ENCODE data around the gene TPSB2.

TPSB2 gene

GRCh38 chr16:1221628-1222552 lies 8.1 kb downstream of the TPSB2 start:
- H3K4me3 ChIP-seq (ENCODE audit: low read length): no peak overlapping the region
- TF ChIP-seq CTCF (conservative IDR thresholded peaks at IDR 0.05; ENCODE audit: low read length): no peak
- no peak for DNase-seq (ENCODE audit: low read depth)

- no peak overlapping the region for H3K4me3 ChIP-seq (ENCODE audit: low read length)
- no peak for TF ChIP-seq CTCF (conservative IDR thresholded peaks at IDR 0.05; ENCODE audit: low read length)
- no peak for DNase-seq (ENCODE audit: low read depth)
Measured at GRCh38 chr16:1220841-1221627, 8.9 kb downstream of the TPSB2 start.

DNA sequence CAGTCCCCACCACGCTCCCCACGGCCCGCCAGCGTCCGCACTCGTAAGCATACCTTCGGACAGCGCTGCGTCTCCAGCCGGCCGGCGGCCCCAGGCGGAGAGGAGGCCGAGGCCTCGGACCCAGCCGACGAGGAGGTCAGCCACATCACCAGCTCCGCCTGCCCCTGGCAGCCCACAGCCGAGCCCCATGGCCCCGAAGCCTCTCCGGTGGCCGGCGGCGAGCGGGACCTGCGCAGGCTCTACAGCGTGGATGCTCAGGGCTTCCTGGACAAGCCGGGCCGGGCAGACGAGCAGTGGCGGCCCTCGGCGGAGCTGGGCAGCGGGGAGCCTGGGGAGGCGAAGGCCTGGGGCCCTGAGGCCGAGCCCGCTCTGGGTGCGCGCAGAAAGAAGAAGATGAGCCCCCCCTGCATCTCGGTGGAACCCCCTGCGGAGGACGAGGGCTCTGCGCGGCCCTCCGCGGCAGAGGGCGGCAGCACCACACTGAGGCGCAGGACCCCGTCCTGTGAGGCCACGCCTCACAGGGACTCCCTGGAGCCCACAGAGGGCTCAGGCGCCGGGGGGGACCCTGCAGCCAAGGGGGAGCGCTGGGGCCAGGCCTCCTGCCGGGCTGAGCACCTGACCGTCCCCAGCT lies 9.8 kb downstream of the TPSB2 start:
- no peak overlapping the region for H3K4me3 ChIP-seq (ENCODE audit: low read length)
- no peak for DNase-seq (ENCODE audit: low read depth)
- TF ChIP-seq CTCF (conservative IDR thresholded peaks at IDR 0.05; ENCODE audit: low read length): no peak

DNA sequence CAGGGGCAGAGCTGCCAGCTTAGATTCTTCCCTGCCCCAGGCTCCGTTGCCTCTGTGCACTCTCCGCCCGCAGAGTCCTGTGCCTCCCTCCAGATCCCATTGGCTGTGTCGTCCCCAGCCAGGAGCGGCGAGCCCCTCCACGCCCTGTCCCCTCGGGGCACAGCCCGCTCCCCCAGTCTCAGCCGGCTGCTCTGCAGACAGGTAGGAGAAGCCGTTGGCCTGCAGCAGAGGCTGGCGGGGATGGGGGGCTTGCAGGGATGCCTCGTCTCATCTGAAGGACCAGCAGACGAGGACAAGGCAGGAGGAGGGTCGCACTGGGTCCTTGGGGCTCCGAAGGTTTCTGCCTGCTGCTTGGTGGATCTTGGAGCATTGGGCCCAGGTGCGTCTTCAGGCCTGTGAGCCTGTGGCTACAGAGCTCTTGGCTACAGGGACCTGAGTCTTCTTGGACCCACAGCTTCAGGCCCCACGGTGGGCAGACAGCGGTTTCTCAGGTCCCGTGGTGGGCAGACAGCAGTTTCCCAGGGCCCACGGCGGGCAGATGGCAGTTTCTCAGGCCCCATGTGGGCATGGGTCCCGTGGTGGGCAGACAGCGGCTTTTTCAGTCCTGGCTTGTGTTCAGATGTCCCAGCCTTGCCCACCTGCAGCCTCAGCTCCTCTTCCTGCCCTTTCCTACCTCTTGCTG lies 10.9 kb downstream of the TPSB2 start:
- no peak for DNase-seq (ENCODE audit: low read depth)
- TF ChIP-seq CTCF (conservative IDR thresholded peaks at IDR 0.05; ENCODE audit: low read length): no peak
- H3K4me3 ChIP-seq (ENCODE audit: low read length): no peak overlapping the region

DNA sequence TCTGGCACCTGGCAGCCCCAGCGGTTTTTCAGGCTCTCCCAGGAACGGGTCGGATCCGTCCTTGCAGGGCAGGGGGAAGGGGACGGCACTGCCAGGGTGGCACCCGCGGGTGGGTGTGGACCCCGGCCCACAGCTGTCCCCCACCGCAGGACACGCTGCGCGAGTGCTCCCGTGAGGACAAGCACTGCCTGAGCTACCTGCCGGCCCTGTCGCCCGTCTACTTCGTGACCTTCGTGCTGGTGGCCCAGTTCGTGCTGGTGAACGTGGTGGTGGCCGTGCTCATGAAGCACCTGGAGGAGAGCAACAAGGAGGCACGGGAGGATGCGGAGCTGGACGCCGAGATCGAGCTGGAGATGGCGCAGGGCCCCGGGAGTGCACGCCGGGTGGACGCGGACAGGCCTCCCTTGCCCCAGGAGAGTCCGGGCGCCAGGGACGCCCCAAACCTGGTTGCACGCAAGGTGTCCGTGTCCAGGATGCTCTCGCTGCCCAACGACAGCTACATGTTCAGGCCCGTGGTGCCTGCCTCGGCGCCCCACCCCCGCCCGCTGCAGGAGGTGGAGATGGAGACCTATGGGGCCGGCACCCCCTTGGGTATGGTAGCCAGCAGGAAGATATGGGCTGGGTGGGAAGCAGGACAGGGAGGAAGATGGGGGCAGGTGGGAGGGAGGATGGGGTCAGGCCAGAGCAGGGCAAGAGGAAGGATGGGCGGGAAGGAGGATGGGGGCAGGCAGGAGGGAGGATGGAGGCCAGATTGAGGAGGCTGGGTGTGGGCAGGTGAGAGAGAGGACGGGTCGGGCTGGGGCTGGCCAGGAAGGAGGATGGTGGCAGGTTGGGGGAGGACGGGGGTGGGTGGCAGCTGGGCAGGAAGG lies 11.7 kb downstream of the TPSB2 start:
- no peak for TF ChIP-seq CTCF (conservative IDR thresholded peaks at IDR 0.05; ENCODE audit: low read length)
- no peak for DNase-seq (ENCODE audit: low read depth)
- no peak overlapping the region for H3K4me3 ChIP-seq (ENCODE audit: low read length)

DNA sequence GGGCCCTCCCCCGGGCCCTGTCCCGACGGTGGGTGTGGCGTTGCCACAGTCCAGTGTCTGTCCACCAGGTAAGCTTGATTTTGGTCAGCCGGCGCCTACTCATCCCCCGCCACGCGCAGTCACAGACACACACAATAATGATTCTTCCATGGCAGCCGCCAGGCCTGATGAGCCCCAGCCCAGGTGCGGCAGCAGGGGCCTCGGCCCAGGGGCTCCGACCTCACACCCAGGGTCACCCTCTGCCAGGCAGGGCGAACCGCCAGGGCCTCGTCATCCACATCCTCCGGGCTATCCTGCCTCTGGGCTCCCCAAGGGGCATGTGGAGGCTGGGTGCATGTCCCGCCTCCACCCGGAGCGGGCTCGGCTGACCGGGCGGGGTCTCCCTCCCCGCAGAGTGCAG lies 12.5 kb downstream of the TPSB2 start:
- DNase-seq (ENCODE audit: low read depth): no peak
- no peak for TF ChIP-seq CTCF (conservative IDR thresholded peaks at IDR 0.05; ENCODE audit: low read length)
- H3K4me3 ChIP-seq (ENCODE audit: low read length): no peak overlapping the region
